ENCODE measurements around the gene TLCD3A. TPM values are rescaled to one million over a fixed set of nuclear protein-coding genes. Genes with fewer than 3 reads are reported as not detected.
"Not testable (repeated sequence)": the region's sequence is repeated elsewhere in the genome, so short reads cannot be mapped to it uniquely, and the experiment has no call there.

TLCD3A gene
- total RNA-seq, 1 donor from 2014 or later: 25.8 TPM

DNA sequence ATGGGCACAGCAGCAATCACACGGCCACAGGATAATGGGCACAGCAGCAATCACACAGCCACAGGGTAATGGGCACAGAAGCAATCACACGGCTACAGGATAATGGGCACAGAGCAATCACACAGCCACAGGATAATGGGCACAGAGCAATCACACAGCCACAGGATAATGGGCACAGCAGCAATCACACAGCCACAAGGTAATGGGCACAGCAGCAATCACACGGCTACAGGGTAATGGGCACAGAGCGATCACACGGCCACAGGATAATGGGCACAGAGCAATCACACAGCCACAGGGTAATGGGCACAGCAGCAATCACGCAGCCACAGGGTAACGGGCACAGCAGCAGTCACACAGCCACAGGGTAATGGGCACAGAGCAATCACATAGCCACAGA lies 17.0 kb downstream of the TLCD3A start:
- not testable (repeated sequence) for H3K27ac ChIP-seq (ENCODE audit: low read depth, low read length); H3K27me3 Mint-ChIP-seq (ENCODE audit: low read depth, unreplicated experiment); H3K4me1 Mint-ChIP-seq (ENCODE audit: low read depth, unreplicated experiment); H3K27ac Mint-ChIP-seq (ENCODE audit: unreplicated experiment); H3K9ac ChIP-seq (ENCODE audit: low read length); DNase-seq (ENCODE audit: low read depth); H3K27me3 ChIP-seq (ENCODE audit: insufficient read depth, low read length); H3K9me3 ChIP-seq (ENCODE audit: insufficient read depth, low read depth, low read length); H3K4me2 ChIP-seq (ENCODE audit: low read length); H2AFZ ChIP-seq (ENCODE audit: low read depth, low read length); H3K4me3 ChIP-seq (ENCODE audit: insufficient read depth, low read depth, low read length); FAIRE-seq; H3K9me3 Mint-ChIP-seq (ENCODE audit: unreplicated experiment)
- Mint-ChIP-seq H3K4me3 (ENCODE audit: unreplicated experiment) (peak overlapping the region; percentile 37), H3K36me3 (ENCODE audit: low read depth, unreplicated experiment) (peaks cover 39% of the 10 kb centered on the region)
- Histone ChIP-seq H3K4me1 (ENCODE audit: insufficient read depth, low read length) (peaks cover 20% of the 10 kb centered on the region), H4K20me1 (ENCODE audit: insufficient read depth, low read length) (peaks cover 63% of the 10 kb centered on the region), H3K79me2 (ENCODE audit: insufficient read depth, low read length) (peaks cover 71% of the 10 kb centered on the region), H3K36me3 (ENCODE audit: insufficient read depth, low read length) (peaks cover 31% of the 10 kb centered on the region)

DNA sequence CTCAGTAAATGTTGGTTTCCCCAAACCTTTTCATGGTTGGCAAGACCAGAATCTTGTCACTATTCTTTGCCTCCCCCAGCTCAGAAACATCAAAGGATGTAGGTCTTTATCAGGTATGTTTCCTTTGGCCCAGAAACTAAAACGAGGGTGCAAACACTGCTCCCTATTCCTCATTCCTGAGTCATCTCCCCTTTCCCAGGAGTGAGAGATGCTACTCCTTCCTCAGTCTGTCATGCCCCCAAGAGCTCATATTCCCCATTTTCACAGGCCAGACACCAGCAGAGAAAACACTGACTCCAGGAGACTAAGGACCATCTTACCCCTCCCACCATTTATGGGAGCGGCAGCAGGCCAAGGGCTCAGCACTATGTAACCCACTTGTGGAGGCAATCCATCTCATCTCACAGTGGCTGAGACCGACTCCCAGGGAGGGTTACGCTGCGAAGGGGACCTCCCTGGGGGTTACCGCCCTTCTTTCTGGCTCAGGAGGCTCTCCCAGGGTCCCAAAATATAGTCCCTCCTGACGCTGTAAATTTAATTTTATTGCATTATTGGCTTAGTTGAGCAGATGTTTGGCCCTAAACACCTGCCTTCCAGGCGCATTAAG lies 18.1 kb downstream of the TLCD3A start:
- Mint-ChIP-seq H3K4me1 (ENCODE audit: low read depth, unreplicated experiment) (peaks cover 2% of the 10 kb centered on the region), H3K27ac (ENCODE audit: unreplicated experiment) (no peak overlapping the region), H3K27me3 (ENCODE audit: low read depth, unreplicated experiment) (no peaks in the 10 kb centered on the region), H3K36me3 (ENCODE audit: low read depth, unreplicated experiment) (peaks cover 34% of the 10 kb centered on the region), H3K4me3 (ENCODE audit: unreplicated experiment) (peak overlapping the region; percentile 97), H3K9me3 (ENCODE audit: unreplicated experiment) (peaks cover 6% of the 10 kb centered on the region)
- peak overlapping the region; percentile 92 for H3K4me2 ChIP-seq (ENCODE audit: low read length)
- peak overlapping the region; percentile 81 for H3K9ac ChIP-seq (ENCODE audit: low read length)
- FAIRE-seq (no peak), DNase-seq (ENCODE audit: low read depth) (no peak)
- H3K36me3 ChIP-seq (ENCODE audit: insufficient read depth, low read length): peaks cover 21% of the 10 kb centered on the region
- H3K4me1 ChIP-seq (ENCODE audit: insufficient read depth, low read length): peaks cover 20% of the 10 kb centered on the region
- H2AFZ ChIP-seq (ENCODE audit: low read depth, low read length): no peak overlapping the region
- H3K9me3 ChIP-seq (ENCODE audit: insufficient read depth, low read depth, low read length): no peaks in the 10 kb centered on the region
- peak overlapping the region; percentile 76 for H3K4me3 ChIP-seq (ENCODE audit: insufficient read depth, low read depth, low read length)
- no peak overlapping the region for H3K27ac ChIP-seq (ENCODE audit: low read depth, low read length)
- peaks cover 60% of the 10 kb centered on the region for H3K79me2 ChIP-seq (ENCODE audit: insufficient read depth, low read length)
- no peaks in the 10 kb centered on the region for H3K27me3 ChIP-seq (ENCODE audit: insufficient read depth, low read length)
- no peak for TF ChIP-seq EZH2 (IDR thresholded peaks at IDR 0.05; ENCODE audit: insufficient read depth, low read length)
- TF ChIP-seq, protein P1, sequence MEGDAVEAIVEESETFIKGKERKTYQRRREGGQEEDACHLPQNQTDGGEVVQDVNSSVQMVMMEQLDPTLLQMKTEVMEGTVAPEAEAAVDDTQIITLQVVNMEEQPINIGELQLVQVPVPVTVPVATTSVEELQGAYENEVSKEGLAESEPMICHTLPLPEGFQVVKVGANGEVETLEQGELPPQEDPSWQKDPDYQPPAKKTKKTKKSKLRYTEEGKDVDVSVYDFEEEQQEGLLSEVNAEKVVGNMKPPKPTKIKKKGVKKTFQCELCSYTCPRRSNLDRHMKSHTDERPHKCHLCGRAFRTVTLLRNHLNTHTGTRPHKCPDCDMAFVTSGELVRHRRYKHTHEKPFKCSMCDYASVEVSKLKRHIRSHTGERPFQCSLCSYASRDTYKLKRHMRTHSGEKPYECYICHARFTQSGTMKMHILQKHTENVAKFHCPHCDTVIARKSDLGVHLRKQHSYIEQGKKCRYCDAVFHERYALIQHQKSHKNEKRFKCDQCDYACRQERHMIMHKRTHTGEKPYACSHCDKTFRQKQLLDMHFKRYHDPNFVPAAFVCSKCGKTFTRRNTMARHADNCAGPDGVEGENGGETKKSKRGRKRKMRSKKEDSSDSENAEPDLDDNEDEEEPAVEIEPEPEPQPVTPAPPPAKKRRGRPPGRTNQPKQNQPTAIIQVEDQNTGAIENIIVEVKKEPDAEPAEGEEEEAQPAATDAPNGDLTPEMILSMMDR (IDR thresholded peaks at IDR 0.05; ENCODE audit: insufficient read depth, low read depth, low read length): no peak
- peaks cover 51% of the 10 kb centered on the region for H4K20me1 ChIP-seq (ENCODE audit: insufficient read depth, low read length)

DNA sequence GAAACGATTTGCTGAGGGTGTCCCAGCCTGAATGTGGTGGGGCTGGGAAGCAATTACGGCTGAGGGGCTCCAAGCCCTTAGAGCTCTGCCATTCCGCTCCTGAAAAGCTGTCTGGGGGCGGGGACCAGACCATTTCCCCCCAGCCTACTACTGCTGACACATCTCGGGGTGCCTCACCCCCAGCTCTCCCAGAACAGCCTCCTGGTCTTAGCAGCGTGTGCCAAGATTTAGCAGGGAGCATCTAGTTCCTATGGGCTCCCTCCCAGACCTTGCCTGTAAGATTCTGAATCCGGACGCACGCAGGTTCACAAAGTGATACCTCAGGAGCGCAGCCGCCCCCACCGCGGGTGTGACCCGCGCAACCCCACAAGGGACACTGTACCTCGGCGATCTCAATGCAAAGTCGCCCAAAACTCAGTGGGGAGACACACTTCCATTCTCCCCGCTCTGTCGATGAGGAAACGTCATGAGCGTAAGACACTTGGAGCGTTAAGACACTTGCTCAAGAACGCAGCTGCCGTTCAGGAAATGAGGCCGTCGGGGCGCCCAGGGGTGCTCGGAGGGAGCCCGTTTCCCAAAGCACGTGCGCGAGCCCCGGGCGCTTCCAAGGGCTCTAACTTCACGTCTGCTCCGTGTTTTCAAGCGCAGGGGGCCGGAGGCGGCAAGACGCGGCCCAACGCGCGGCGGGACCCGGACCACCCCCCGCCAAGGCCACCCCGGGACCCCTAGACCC lies 19.0 kb downstream of the TLCD3A start:
- Histone ChIP-seq H3K9ac (ENCODE audit: low read length) (peak overlapping the region; percentile 81), H4K20me1 (ENCODE audit: insufficient read depth, low read length) (peaks cover 43% of the 10 kb centered on the region), H3K9me3 (ENCODE audit: insufficient read depth, low read depth, low read length) (no peaks in the 10 kb centered on the region), H3K27me3 (ENCODE audit: insufficient read depth, low read length) (no peaks in the 10 kb centered on the region), H3K4me1 (ENCODE audit: insufficient read depth, low read length) (peaks cover 20% of the 10 kb centered on the region), H3K27ac (ENCODE audit: low read depth, low read length) (peak overlapping the region; percentile 72), H2AFZ (ENCODE audit: low read depth, low read length) (peak overlapping the region; percentile 98), H3K79me2 (ENCODE audit: insufficient read depth, low read length) (peaks cover 51% of the 10 kb centered on the region), H3K4me2 (ENCODE audit: low read length) (peak overlapping the region; percentile 92), H3K4me3 (ENCODE audit: insufficient read depth, low read depth, low read length) (peak overlapping the region; percentile 76), H3K36me3 (ENCODE audit: insufficient read depth, low read length) (peaks cover 14% of the 10 kb centered on the region)
- Mint-ChIP-seq H3K4me3 (ENCODE audit: unreplicated experiment) (peak overlapping the region; percentile 97), H3K36me3 (ENCODE audit: low read depth, unreplicated experiment) (peaks cover 29% of the 10 kb centered on the region), H3K4me1 (ENCODE audit: low read depth, unreplicated experiment) (peaks cover 7% of the 10 kb centered on the region), H3K27ac (ENCODE audit: unreplicated experiment) (peak overlapping the region; percentile 86), H3K27me3 (ENCODE audit: low read depth, unreplicated experiment) (no peaks in the 10 kb centered on the region), H3K9me3 (ENCODE audit: unreplicated experiment) (peaks cover 6% of the 10 kb centered on the region)
- TF ChIP-seq, protein P1 (IDR thresholded peaks at IDR 0.05; ENCODE audit: insufficient read depth, low read depth, low read length): no peak
- TF ChIP-seq EZH2 (IDR thresholded peaks at IDR 0.05; ENCODE audit: insufficient read depth, low read length): no peak
- no peak for FAIRE-seq
- no peak for DNase-seq (ENCODE audit: low read depth)
